Keratinocyte (primary cell): ENCODE measurements around the gene CORO7. TPM values are rescaled to one million over a fixed set of nuclear protein-coding genes. Genes with fewer than 3 reads are reported as not detected.

Source experiments
- DNase-seq: peaks from one replicate; pipeline ENCODE4 v3.0.0-alpha.2; 2011; ENCODE audit warnings: low read depth, missing footprints, low spot score
- FAIRE-seq: peaks from 2 replicates; lab custom pipeline; 2011; peaks lifted over from hg19 to GRCh38; lab: Jason Lieb, UNC
- H2AFZ ChIP-seq: 2 replicates; pipeline ENCODE4 v1.6.0; 2012; ENCODE audit warnings: low read length, control low read depth, inconsistent platforms; ENCODE audit not compliant: control insufficient read depth
- H3K27ac ChIP-seq: 2 replicates; pipeline ENCODE4 v1.5.1; 2011; ENCODE audit warnings: low read length; ENCODE audit not compliant: control insufficient read depth, insufficient read depth
- H3K27me3 ChIP-seq: 3 replicates; pipeline ENCODE4 v1.6.0; 2011; ENCODE audit warnings: low read length; ENCODE audit not compliant: control insufficient read depth, insufficient read depth; ENCODE audit errors: extremely low read depth
- H3K36me3 ChIP-seq, 2 experiments: 2 replicates in 1 of 2; 3 replicates in 1 of 2; pipeline ENCODE4 v1.5.1; 2011; ENCODE audit warnings: low read length in 2 of 2, mild to moderate bottlenecking in 1 of 2; ENCODE audit not compliant: control insufficient read depth in 2 of 2, insufficient read depth in 2 of 2; ENCODE audit errors: extremely low read depth in 1 of 2
- H3K4me1 ChIP-seq: 3 replicates; pipeline ENCODE4 v1.5.1; 2011; ENCODE audit warnings: low read length; ENCODE audit not compliant: control insufficient read depth, insufficient read depth; ENCODE audit errors: extremely low read depth
- H3K4me2 ChIP-seq: 3 replicates; pipeline ENCODE4 v1.6.0; 2011; ENCODE audit warnings: low read depth, low read length; ENCODE audit not compliant: control insufficient read depth, insufficient read depth; ENCODE audit errors: extremely low read depth
- H3K4me3 ChIP-seq, 3 experiments: fragments of 200-600 bp in 1 of 3; sonication (generic) in 1 of 3; 2 replicates in 2 of 3; 3 replicates in 1 of 3; pipeline ENCODE4 v1.5.1; 2011 to 2016; ENCODE audit warnings: low read length in 3 of 3, mild to moderate bottlenecking in 3 of 3, control low read depth in 2 of 3, inconsistent platforms in 1 of 3, low read depth in 1 of 3, mixed read lengths in 1 of 3, mixed run types in 1 of 3, moderate library complexity in 1 of 3; ENCODE audit not compliant: control insufficient read depth in 2 of 3, insufficient read depth in 2 of 3; ENCODE audit errors: extremely low read depth in 1 of 3
- H3K79me2 ChIP-seq: 2 replicates; pipeline ENCODE4 v1.6.0; 2012; ENCODE audit warnings: low read length; ENCODE audit not compliant: control insufficient read depth, insufficient read depth
- H3K9ac ChIP-seq: 3 replicates; pipeline ENCODE4 v1.6.0; 2011; ENCODE audit warnings: low read length; ENCODE audit not compliant: control insufficient read depth, insufficient read depth; ENCODE audit errors: extremely low read depth
- H3K9me1 ChIP-seq: 3 replicates; pipeline ENCODE4 v1.6.0; 2011; ENCODE audit warnings: low read length; ENCODE audit not compliant: control insufficient read depth, insufficient read depth; ENCODE audit errors: extremely low read depth
- H3K9me3 ChIP-seq: 2 replicates; pipeline ENCODE4 v1.5.1; 2012; ENCODE audit warnings: low read depth, low read length; ENCODE audit not compliant: control insufficient read depth
- H4K20me1 ChIP-seq: 3 replicates; pipeline ENCODE4 v1.6.0; 2011; ENCODE audit warnings: low read length; ENCODE audit not compliant: control insufficient read depth, insufficient read depth; ENCODE audit errors: extremely low read depth
- EZH2 ChIP-seq: IDR thresholded peaks from one replicate; pipeline ENCODE4 v1.6.1; 2012; ENCODE audit warnings: inconsistent platforms, mild to moderate bottlenecking, low read length, moderate library complexity
- dilution Hi-C: fragments of 300-500 bp; cut with MboI; formaldehyde crosslinking; loops from one replicate; pipeline ENCODE4 v1.7.0; 2020; ENCODE audit warnings: low sequenced_read_pairs; ENCODE audit not compliant: extremely low pct_ligation_motif_present
- polyA plus RNA-seq, 5 experiments: library from polyadenylated mRNA; depleted of rRNA in 3 of 5; stranded (reverse) in 3 of 5; stranded (forward) in 1 of 5; unstranded in 1 of 5; fragments of >200 nt; gene quantifications; 1 replicate in 1 of 5; 2 replicates in 3 of 5; 3 replicates in 1 of 5; pipeline versions ENCODE4 v1.2.1 to v1.2.3, GENCODE V29; 2011 to 2012; ENCODE audit warnings: missing spikeins in 2 of 5, low read depth in 1 of 5, low replicate concordance in 1 of 5
- TF ChIP-seq, protein P1 (sequence below), 3 experiments: IDR thresholded peaks in 1 of 3; conservative IDR thresholded peaks in 1 of 3; optimal IDR thresholded peaks in 1 of 3; 2 replicates in 2 of 3; 3 replicates in 1 of 3; pipeline versions ENCODE3 to v1.5.1; 2011; ENCODE audit warnings: low read length in 3 of 3, mild to moderate bottlenecking in 3 of 3, moderate library complexity in 2 of 3, control low read depth in 1 of 3, inconsistent platforms in 1 of 3; ENCODE audit not compliant: insufficient read depth in 2 of 3; ENCODE audit errors: extremely low read depth in 1 of 3

Gene CORO7
- polyA plus RNA-seq, 1 donor (not counting 4 experiments of a cell fraction or from before 2014, with no cell fraction given) = 8.4 TPM

DNA sequence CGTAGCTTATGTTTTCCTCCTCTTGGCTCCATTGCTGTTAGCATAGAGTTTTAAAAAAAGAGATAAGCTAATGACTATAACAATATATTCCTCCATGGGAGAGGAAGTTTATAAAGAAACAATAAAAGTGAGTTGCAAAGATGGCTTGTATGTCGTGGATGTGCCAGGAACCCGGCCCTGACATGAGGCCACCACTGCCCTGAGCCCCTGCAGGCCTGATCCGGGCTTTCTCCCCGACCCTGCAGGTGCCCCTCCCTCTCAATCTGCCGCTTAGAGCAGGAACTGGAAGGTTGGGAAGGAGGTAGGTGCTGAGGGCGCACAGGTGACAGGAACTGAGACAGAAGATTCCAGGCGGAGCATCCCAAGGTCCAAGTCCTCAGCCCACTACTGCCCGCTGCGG, 76.9 kb downstream of the CORO7 start:
- dilution Hi-C loops = no loop called here
- H3K9ac ChIP-seq = no peak overlapping the region

DNA sequence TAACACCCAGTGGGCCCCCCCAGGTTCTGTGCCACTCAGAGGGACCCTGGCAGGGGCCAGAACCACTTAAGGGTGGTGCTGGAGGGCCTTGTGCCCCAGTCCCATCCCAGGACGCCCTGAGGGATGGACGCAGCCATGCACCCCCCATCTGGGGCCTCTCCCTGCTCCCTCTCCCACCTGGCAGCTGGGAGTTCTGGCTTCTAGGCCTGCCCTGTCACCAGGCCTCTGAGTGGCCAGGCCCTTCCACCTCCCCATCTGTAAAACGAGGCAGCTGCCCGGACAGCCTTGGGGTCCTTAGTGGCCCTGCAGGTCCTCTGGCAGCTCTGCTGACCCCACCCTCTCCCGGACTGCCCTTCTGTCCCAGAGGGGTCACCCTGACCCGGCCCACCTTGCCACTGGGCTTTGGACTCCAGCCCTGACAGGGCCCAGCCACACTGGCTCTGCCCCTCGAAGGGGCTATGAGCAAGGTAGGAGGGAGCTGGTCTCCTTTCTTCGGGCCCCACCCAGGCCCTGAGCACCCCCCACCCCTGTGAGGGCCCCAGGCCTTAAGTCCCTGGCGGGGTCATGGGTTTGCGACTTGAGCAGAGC, 77.6 kb downstream of the CORO7 start:
- TF ChIP-seq EZH2 = no peak
- TF ChIP-seq, protein P1, sequence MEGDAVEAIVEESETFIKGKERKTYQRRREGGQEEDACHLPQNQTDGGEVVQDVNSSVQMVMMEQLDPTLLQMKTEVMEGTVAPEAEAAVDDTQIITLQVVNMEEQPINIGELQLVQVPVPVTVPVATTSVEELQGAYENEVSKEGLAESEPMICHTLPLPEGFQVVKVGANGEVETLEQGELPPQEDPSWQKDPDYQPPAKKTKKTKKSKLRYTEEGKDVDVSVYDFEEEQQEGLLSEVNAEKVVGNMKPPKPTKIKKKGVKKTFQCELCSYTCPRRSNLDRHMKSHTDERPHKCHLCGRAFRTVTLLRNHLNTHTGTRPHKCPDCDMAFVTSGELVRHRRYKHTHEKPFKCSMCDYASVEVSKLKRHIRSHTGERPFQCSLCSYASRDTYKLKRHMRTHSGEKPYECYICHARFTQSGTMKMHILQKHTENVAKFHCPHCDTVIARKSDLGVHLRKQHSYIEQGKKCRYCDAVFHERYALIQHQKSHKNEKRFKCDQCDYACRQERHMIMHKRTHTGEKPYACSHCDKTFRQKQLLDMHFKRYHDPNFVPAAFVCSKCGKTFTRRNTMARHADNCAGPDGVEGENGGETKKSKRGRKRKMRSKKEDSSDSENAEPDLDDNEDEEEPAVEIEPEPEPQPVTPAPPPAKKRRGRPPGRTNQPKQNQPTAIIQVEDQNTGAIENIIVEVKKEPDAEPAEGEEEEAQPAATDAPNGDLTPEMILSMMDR (optimal IDR thresholded peaks at IDR 0.05 in 1 of 3, IDR thresholded peaks at IDR 0.05 in 1 of 3, conservative IDR thresholded peaks at IDR 0.05 in 1 of 3; ENCODE audit: extremely low read depth in 1 of 3, insufficient read depth in 2 of 3, low read length in 3 of 3) = no peak
- H2AFZ ChIP-seq = no peak overlapping the region
- no peak for DNase-seq
- no peak overlapping the region for H3K9ac ChIP-seq
- H3K4me2 ChIP-seq = no peak overlapping the region
- H3K27me3 ChIP-seq = no peaks in the 10 kb centered on the region
- peaks cover 10 to 28% of the 10 kb centered on the region in 2 experiments for H3K36me3 ChIP-seq
- H3K27ac ChIP-seq = no peak overlapping the region
- dilution Hi-C loops = no loop called here
- H3K4me3 ChIP-seq = no peak overlapping the region
- H4K20me1 ChIP-seq = peaks cover 11% of the 10 kb centered on the region
- no peaks in the 10 kb centered on the region for H3K9me3 ChIP-seq
- H3K4me1 ChIP-seq = no peaks in the 10 kb centered on the region
- H3K79me2 ChIP-seq = peaks cover 23% of the 10 kb centered on the region
- H3K9me1 ChIP-seq = no peaks in the 10 kb centered on the region
- no peak for FAIRE-seq

More for the DNA sequence above, 76.9 kb downstream of the CORO7 start:
- Histone ChIP-seq H3K27ac (no peak overlapping the region), H2AFZ (no peak overlapping the region), H3K9me3 (no peaks in the 10 kb centered on the region), H3K27me3 (no peaks in the 10 kb centered on the region), H3K4me1 (no peaks in the 10 kb centered on the region), H3K36me3 (peaks cover 10 to 28% of the 10 kb centered on the region in 2 experiments), H4K20me1 (peaks cover 14% of the 10 kb centered on the region), H3K9me1 (no peaks in the 10 kb centered on the region), H3K79me2 (peaks cover 28% of the 10 kb centered on the region), H3K4me3 (no peak overlapping the region), H3K4me2 (no peak overlapping the region)
- FAIRE-seq = no peak
- DNase-seq = no peak
- TF ChIP-seq, protein P1 (optimal IDR thresholded peaks at IDR 0.05 in 1 of 3, IDR thresholded peaks at IDR 0.05 in 1 of 3, conservative IDR thresholded peaks at IDR 0.05 in 1 of 3; ENCODE audit: extremely low read depth in 1 of 3, insufficient read depth in 2 of 3, low read length in 3 of 3) = no peak
